ENCODE measurements around the gene SPATA25. TPM values are rescaled to one million over a fixed set of nuclear protein-coding genes. Genes with fewer than 3 reads are reported as not detected.

SPATA25 gene
- total and polyA plus RNA-seq, 8 donors = 0.50 to 15.5 (median 4.2) TPM; not detected in 3

DNA sequence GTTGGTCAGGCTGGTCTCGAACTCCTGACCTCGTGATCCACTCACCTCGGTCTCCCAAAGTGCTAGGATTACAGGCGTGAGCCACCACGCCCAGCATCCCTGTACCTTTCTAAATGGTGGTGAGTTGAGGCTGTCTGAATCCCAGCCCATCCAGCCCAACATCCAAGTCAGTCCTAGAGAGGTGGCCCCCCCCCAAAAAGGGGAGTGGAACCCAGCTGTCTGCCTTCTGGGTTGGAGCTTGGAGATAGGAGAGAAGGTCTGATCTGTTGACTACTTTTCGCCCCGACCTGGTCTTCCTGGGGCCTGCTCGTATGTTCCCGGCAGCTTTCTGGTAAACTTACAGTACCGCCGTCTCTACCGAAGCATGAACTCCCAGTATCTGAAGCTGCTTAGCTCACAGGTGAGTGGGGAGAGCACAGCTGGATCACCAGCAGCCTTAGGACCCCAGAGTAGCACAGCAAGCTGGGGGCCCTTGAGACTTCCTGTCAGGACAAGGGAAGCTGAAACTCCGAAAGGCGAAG lies 9.3 kb upstream of the SPATA25 start:
- TF ChIP-seq, protein P1, sequence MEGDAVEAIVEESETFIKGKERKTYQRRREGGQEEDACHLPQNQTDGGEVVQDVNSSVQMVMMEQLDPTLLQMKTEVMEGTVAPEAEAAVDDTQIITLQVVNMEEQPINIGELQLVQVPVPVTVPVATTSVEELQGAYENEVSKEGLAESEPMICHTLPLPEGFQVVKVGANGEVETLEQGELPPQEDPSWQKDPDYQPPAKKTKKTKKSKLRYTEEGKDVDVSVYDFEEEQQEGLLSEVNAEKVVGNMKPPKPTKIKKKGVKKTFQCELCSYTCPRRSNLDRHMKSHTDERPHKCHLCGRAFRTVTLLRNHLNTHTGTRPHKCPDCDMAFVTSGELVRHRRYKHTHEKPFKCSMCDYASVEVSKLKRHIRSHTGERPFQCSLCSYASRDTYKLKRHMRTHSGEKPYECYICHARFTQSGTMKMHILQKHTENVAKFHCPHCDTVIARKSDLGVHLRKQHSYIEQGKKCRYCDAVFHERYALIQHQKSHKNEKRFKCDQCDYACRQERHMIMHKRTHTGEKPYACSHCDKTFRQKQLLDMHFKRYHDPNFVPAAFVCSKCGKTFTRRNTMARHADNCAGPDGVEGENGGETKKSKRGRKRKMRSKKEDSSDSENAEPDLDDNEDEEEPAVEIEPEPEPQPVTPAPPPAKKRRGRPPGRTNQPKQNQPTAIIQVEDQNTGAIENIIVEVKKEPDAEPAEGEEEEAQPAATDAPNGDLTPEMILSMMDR (IDR thresholded peaks at IDR 0.05) = no peak
- Histone ChIP-seq H3K36me3 (peaks cover 38 to 93% (median 90%) of the 10 kb centered on the region in 4 donors), H3K4me1 (peaks cover 8 to 22% (median 17%) of the 10 kb centered on the region in 4 donors), H3K27me3 (no peaks in the 10 kb centered on the region), H3K9me3 (no peaks in the 10 kb centered on the region), H3K4me3 (no peak overlapping the region), H3K27ac (no peak overlapping the region)
- 93 to 97% (median 95%) methylated on average over 13 to 14 of the region's 14 CpGs for WGBS, 5 donors
- intact Hi-C loops (cut with DNase I; ENCODE audit: low total_unique reads) = no loop called here
- no peak for DNase-seq

DNA sequence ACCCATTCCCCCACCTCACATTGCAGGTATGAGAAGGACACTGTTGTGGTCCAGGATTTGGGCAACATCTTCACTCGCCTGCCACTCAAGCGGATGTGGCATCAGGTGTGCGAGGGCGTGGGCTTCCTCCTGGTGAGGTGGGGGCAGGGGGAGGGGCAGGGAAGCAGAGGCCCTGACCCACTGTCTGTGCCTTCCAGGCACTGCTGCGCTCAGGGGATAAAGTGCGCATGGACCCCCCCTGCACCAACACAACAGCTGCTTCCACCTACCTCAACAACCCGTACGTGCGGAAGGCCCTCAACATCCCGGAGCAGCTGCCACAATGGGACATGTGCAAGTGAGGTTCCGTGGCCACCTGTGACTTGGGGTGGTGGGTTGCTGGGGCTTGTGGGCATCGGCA lies 7.4 kb upstream of the SPATA25 start:
- WGBS, 5 donors = 76 to 90% (median 80%) methylated on average over 10 to 12 of the region's 12 CpGs
- no peak for DNase-seq
- H3K4me1 ChIP-seq = peaks cover 13 to 33% (median 32%) of the 10 kb centered on the region in 4 donors
- H3K27me3 ChIP-seq = no peaks in the 10 kb centered on the region
- no peaks in the 10 kb centered on the region for H3K9me3 ChIP-seq
- H3K27ac ChIP-seq = no peak overlapping the region
- no peak overlapping the region for H3K4me3 ChIP-seq
- H3K36me3 ChIP-seq = peaks cover 38 to 75% (median 74%) of the 10 kb centered on the region in 4 donors
- TF ChIP-seq EP300 (IDR thresholded peaks at IDR 0.05) (no peak), POLR2AphosphoS5 (IDR thresholded peaks at IDR 0.05) (no peak), POLR2A (IDR thresholded peaks at IDR 0.05) (no peak)
- TF ChIP-seq, protein P1 (IDR thresholded peaks at IDR 0.05) = no peak
- intact Hi-C loops (cut with DNase I; ENCODE audit: low total_unique reads) = no loop called here

DNA sequence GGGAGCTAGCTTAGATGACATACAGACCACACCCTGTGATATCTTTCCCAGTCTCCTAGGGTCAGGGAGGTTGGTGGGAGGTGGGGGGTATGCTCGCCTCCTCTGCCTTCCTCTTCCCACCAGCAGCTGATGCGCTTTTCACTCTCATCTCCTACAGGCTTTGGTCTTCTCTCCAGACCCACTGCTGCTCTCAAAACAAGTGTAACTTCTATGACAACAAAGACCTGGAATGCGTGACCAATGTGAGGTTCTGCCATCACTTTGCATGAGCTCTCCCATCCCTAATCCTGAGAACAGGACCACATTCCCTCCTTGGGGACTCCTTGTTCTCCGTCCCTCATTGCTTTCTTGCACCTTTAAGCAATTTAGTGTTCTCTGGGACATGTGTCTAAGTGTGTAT lies 6.4 kb upstream of the SPATA25 start:
- no peak for DNase-seq
- H3K4me3 ChIP-seq = no peak overlapping the region
- no peak for TF ChIP-seq POLR2AphosphoS5 (IDR thresholded peaks at IDR 0.05)
- TF ChIP-seq POLR2A (IDR thresholded peaks at IDR 0.05) = no peak
- TF ChIP-seq, protein P1 (IDR thresholded peaks at IDR 0.05) = no peak
- TF ChIP-seq EP300 (IDR thresholded peaks at IDR 0.05) = no peak
- H3K9me3 ChIP-seq = no peaks in the 10 kb centered on the region
- H3K4me1 ChIP-seq = peaks cover 15 to 42% (median 39%) of the 10 kb centered on the region in 4 donors
- H3K27me3 ChIP-seq = no peaks in the 10 kb centered on the region
- peaks cover 38 to 66% (median 64%) of the 10 kb centered on the region in 4 donors for H3K36me3 ChIP-seq
- WGBS, 5 donors = 91 to 93% (median 93%) methylated on average over 4 of the region's 4 CpGs
- intact Hi-C loops (cut with DNase I; ENCODE audit: low total_unique reads) = no loop called here
- H3K27ac ChIP-seq = no peak overlapping the region

DNA sequence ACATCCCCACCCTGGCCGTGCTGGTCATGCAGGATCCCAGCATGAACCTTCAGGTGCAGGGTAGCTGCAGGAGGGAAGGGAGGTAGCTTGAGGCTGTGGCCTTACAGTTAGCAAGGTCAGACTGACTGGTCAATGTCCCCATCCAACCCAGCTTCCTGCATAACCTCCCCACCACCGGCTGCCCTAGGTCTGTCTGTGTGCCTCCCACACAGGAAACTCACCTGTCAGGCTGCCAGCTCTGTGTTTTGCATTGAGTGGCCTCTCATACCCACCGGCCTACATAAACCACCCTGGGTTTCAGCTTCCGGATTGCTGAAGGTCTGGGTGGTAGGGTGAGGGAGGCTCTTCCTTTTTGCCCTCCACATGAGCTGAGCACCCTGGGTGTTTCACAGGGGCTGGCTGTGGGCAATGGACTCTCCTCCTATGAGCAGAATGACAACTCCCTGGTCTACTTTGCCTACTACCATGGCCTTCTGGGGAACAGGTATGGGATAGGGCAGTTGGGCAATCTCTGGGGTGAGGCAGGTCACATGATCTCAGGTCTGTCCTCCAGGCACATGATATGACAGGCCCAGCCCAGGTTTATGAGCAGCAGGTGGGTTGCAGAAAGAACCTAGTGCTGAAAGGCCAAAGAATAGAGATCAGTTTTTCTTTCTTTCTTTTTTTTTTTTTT lies 5.5 kb upstream of the SPATA25 start:
- intact Hi-C loops (cut with DNase I; ENCODE audit: low total_unique reads) = no loop called here
- Histone ChIP-seq H3K36me3 (peaks cover 41 to 66% (median 61%) of the 10 kb centered on the region in 4 donors), H3K27ac (peak overlapping the region in 2 of 5 donors; percentile 43 to 87), H3K4me3 (peak overlapping the region in 2 of 4 donors; percentile 65 to 92), H3K4me1 (peaks cover 15 to 46% (median 42%) of the 10 kb centered on the region in 4 donors), H3K9me3 (no peaks in the 10 kb centered on the region), H3K27me3 (no peaks in the 10 kb centered on the region)
- DNase-seq = no peak
- 72 to 87% (median 78%) methylated on average over 3 to 4 of the region's 4 CpGs for WGBS, 5 donors
- TF ChIP-seq EP300 (IDR thresholded peaks at IDR 0.05) = no peak
